Effector memory CD8-positive, alpha-beta T cell (primary cell): ENCODE measurements around the gene HBE1.
"Not testable (repeated sequence)": the region's sequence is repeated elsewhere in the genome, so short reads cannot be mapped to it uniquely, and the experiment has no call there.

Experiments
- ATAC-seq: fragments of 150-1000 bp; cut with Tn5 transposase; replicated peaks from 2 replicates; pipeline ENCODE4 v1.10.0; 2021; ENCODE audit warnings: mild to moderate bottlenecking, moderate library complexity
- DNase-seq, 3 experiments: peaks; one replicate each; pipeline ENCODE4 v3.0.0; 2021
- H3K27ac Mint-ChIP-seq, 2 donors: one replicate each; pipeline ENCODE4 v1.8.0; 2022; ENCODE audit warnings: mild to moderate bottlenecking in 2 of 2, mixed read lengths in 2 of 2, moderate library complexity in 2 of 2
- H3K27me3 Mint-ChIP-seq, 2 donors: one replicate each; pipeline ENCODE4 v1.8.0; 2022; ENCODE audit warnings: mixed read lengths in 2 of 2
- H3K36me3 Mint-ChIP-seq: one replicate; pipeline ENCODE4 v1.8.0; 2022; ENCODE audit warnings: mild to moderate bottlenecking, moderate library complexity, mixed read lengths; ENCODE audit not compliant: insufficient read depth
- H3K4me1 Mint-ChIP-seq, 2 donors: one replicate each; pipeline ENCODE4 v1.8.0; 2022; ENCODE audit warnings: low read depth in 2 of 2, mixed read lengths in 2 of 2
- H3K4me3 Mint-ChIP-seq, 2 donors: one replicate each; pipeline ENCODE4 v1.8.0; 2022; ENCODE audit warnings: mild to moderate bottlenecking in 2 of 2, mixed read lengths in 2 of 2, moderate library complexity in 2 of 2
- H3K9me3 Mint-ChIP-seq, 2 donors: one replicate each; pipeline ENCODE4 v1.8.0; 2022; ENCODE audit warnings: mixed read lengths in 2 of 2

HBE1 gene

GRCh38 chr11:5254646-5255413, 14.9 kb downstream of the HBE1 start, which contains the start of gene HBG2:
HBG2 (minus strand) TSS chr11:5254781; CDS start chr11:5254728, 53 bp downstream.
- DNase-seq, H3K4me3 Mint-ChIP-seq, H3K4me1 Mint-ChIP-seq, H3K27ac Mint-ChIP-seq, ATAC-seq, H3K9me3 Mint-ChIP-seq, H3K36me3 Mint-ChIP-seq: not testable (repeated sequence)
- peaks cover 9 to 17% of the 10 kb centered on the region in 2 donors for H3K27me3 Mint-ChIP-seq

- not testable (repeated sequence) for H3K36me3 Mint-ChIP-seq, H3K9me3 Mint-ChIP-seq, ATAC-seq, H3K27ac Mint-ChIP-seq, DNase-seq, H3K4me3 Mint-ChIP-seq, H3K4me1 Mint-ChIP-seq
- peaks cover 9 to 17% of the 10 kb centered on the region in 2 donors for H3K27me3 Mint-ChIP-seq
Measured at GRCh38 chr11:5254023-5254422, 15.7 kb downstream of the HBE1 start.

- not testable (repeated sequence) for H3K9me3 Mint-ChIP-seq, H3K36me3 Mint-ChIP-seq, H3K4me1 Mint-ChIP-seq, ATAC-seq, H3K4me3 Mint-ChIP-seq, DNase-seq, H3K27ac Mint-ChIP-seq
- H3K27me3 Mint-ChIP-seq, result peaks cover 9 to 17% of the 10 kb centered on the region in 2 donors
Measured at GRCh38 chr11:5253440-5253839, 16.3 kb downstream of the HBE1 start.

DNA sequence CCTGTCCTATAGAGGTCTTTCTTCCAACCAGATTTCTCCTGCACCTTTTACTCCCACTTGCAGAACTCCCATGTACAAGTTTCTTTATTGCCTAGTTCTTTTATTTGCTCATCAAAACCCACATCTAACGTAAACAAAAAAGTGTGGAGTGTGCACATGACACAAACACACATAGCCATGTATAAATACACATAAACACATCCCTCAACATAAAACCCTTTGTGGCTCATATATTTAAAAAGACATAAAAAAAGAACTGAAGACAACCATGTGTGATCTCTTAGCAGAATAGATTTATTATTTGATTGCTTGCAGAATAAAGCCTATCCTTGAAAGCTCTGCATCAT, 16.9 kb downstream of the HBE1 start:
- no peak overlapping the region for H3K4me3 Mint-ChIP-seq
- ATAC-seq, result no peak
- peaks cover 9 to 15% of the 10 kb centered on the region in 2 donors for H3K27me3 Mint-ChIP-seq
- no peaks in the 10 kb centered on the region for H3K36me3 Mint-ChIP-seq
- H3K27ac Mint-ChIP-seq, result no peak overlapping the region
- H3K4me1 Mint-ChIP-seq, result no peaks in the 10 kb centered on the region
- no peak for DNase-seq
- peaks cover 0 to 2% of the 10 kb centered on the region in 2 donors for H3K9me3 Mint-ChIP-seq

DNA sequence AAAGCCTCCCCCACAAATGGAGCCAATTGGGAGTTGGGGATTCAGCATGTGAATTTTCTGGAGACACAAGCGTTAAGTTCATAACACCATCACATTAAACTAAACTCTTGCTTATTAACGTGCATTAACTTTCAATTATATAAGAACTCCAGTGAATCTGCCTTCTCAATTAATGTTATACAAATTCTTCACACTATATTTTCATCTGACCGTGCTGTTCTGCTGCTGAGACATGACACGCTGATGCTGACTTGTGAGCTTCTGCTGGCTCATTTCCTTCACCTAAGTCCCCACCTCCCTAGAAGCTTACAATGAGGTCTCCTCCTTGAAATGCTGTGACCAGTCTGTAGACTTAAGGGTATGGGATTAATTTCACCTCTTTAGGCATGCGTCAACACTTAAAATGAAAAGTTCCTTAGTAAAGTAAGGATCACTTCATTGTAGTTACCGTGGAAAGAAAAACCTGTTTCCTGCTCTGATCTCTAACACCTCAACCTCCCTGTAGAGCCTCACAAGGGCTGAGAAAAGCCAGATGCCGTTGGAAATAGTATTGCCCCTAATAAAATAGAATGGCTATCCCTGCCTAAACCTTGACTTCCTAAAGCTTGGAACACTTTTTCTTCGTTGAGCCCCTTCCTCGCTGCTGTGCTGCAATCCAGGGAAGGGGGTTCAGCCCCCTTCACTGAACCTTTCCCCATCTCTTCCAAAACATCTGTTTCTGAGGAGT, 17.4 kb downstream of the HBE1 start:
- H3K4me3 Mint-ChIP-seq, result no peak overlapping the region
- ATAC-seq, result no peak
- peaks cover 9 to 11% of the 10 kb centered on the region in 2 donors for H3K27me3 Mint-ChIP-seq
- no peaks in the 10 kb centered on the region for H3K9me3 Mint-ChIP-seq
- no peaks in the 10 kb centered on the region for H3K36me3 Mint-ChIP-seq
- H3K27ac Mint-ChIP-seq, result no peak overlapping the region
- H3K4me1 Mint-ChIP-seq, result no peaks in the 10 kb centered on the region
- DNase-seq, result no peak

- Mint-ChIP-seq H3K4me1 (no peaks in the 10 kb centered on the region), H3K9me3 (no peaks in the 10 kb centered on the region), H3K27ac (no peak overlapping the region), H3K36me3 (no peaks in the 10 kb centered on the region), H3K4me3 (no peak overlapping the region), H3K27me3 (peaks cover 9 to 11% of the 10 kb centered on the region in 2 donors)
- DNase-seq, result no peak
- ATAC-seq, result no peak
Measured at GRCh38 chr11:5251746-5252145, 18.0 kb downstream of the HBE1 start.

DNA sequence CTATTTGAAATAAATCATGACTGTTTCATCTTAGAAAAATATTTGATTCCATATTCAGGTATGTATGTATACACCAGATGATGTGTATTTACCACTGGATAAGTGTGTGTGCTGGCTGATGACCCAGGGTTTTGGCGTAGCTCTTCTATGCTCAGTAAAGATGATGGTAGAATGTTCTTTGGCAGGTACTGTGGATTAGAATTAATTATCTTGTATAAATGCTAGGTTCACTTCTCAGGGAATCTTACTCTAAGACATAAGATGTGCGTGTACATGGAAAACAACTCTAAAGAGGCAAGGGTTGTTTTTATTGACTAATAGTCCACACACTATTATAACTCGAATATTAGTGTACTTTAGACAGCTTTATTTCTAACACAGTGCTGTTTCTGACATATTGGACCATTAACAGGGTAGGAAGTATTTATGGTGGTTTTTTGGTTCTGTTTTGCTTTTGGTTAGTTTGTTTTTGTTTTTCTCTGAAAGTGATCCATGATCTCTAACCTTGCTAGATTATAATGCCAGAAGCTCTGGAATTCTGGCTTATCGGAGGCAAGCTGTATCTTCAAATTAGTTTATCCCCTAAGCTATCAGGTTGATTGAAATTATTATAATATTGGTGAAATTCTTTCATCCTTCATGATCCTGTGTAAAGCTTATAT, 19.1 kb downstream of the HBE1 start:
- Mint-ChIP-seq H3K4me1 (no peaks in the 10 kb centered on the region), H3K27ac (no peak overlapping the region), H3K9me3 (no peaks in the 10 kb centered on the region), H3K27me3 (peaks cover 9 to 11% of the 10 kb centered on the region in 2 donors), H3K4me3 (no peak overlapping the region), H3K36me3 (no peaks in the 10 kb centered on the region)
- DNase-seq, result no peak
- no peak for ATAC-seq

DNA sequence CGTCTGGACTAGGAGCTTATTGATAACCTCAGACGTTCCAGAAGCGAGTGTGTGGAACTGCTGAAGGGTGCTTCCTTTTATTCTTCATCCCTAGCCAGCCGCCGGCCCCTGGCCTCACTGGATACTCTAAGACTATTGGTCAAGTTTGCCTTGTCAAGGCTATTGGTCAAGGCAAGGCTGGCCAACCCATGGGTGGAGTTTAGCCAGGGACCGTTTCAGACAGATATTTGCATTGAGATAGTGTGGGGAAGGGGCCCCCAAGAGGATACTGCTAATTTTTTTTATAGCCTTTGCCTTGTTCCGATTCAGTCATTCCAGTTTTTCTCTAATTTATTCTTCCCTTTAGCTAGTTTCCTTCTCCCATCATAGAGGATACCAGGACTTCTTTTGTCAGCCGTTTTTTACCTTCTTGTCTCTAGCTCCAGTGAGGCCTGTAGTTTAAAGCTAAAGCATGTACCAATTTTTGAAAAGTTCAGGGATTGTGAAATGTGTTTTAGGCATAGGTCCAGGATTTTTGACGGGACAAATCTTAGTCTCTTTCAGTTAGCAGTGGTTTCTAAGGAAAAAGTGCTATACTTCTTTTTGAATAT, 19.8 kb downstream of the HBE1 start, which contains the start of gene HBG1:
Gene HBG1 (minus strand): TSS at position 51 of the 590 bp plus-strand sequence. CDS start 53 bp downstream, outside the sequence.
- ATAC-seq, H3K4me3 Mint-ChIP-seq, DNase-seq, H3K36me3 Mint-ChIP-seq, H3K4me1 Mint-ChIP-seq, H3K27ac Mint-ChIP-seq, H3K9me3 Mint-ChIP-seq: not testable (repeated sequence)
- peaks cover 9 to 11% of the 10 kb centered on the region in 2 donors for H3K27me3 Mint-ChIP-seq

DNA sequence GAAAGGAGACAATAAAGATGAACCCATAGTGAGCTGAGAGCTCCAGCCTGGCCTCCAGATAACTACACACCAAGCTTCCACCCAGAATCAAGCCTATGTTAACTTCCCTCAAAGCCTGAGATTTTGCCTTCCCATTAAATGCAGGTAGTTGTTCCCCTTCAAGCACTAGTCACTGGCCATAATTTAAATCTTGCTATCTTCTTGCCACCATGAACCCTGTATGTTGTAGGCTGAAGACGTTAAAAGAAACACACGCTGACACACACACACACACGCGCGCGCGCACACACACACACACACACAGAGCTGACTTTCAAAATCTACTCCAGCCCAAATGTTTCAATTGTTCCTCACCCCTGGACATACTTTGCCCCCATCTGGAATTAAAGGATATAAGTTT, 21.2 kb downstream of the HBE1 start:
- H3K9me3 Mint-ChIP-seq, DNase-seq, H3K27ac Mint-ChIP-seq, H3K36me3 Mint-ChIP-seq, H3K4me1 Mint-ChIP-seq, H3K4me3 Mint-ChIP-seq, ATAC-seq: not testable (repeated sequence)
- peaks cover 9 to 11% of the 10 kb centered on the region in 2 donors for H3K27me3 Mint-ChIP-seq

GRCh38 chr11:5247472-5248192, 22.1 kb downstream of the HBE1 start:
- Mint-ChIP-seq H3K27me3 (peaks cover 3 to 6% of the 10 kb centered on the region in 2 donors), H3K4me3 (no peak overlapping the region), H3K4me1 (no peaks in the 10 kb centered on the region), H3K9me3 (no peaks in the 10 kb centered on the region), H3K36me3 (no peaks in the 10 kb centered on the region), H3K27ac (no peak overlapping the region)
- ATAC-seq (no peak), DNase-seq (no peak)

DNA sequence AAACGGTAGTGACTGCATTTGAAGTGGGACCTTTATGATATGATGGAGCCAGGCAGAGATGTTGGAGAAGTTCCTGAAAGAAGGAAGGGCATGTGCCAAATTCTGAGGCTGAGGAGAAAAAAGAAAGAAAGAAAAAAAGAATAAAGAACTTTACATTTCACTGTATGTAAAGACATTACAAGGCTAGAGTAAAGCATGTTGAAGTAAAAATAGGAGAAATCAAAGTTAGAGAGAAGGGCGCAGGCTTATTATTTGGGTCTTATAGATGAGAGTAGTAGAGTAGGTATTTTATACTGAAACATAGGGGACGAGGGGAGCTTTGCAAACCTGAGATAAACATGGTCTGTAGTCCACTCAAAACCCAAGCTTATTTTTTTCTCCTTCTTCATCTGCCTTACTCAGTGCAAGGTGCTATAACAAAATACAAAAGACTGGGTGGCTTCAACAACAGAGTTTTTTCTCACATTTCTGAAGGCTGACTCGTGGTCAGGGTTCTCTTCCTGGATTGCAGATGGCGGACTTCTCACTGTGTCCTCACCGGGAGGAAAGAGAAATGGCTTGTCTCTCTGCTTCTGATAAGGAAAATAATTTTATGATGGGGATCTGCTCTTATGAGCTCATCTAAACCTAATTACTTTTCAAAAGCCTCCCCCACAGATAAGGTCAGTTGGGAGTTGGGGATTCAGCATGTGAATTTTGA, 22.8 kb downstream of the HBE1 start:
- Mint-ChIP-seq H3K4me1 (no peaks in the 10 kb centered on the region), H3K27ac (no peak overlapping the region), H3K27me3 (peaks cover 0 to 4% of the 10 kb centered on the region in 2 donors), H3K9me3 (no peaks in the 10 kb centered on the region), H3K4me3 (no peak overlapping the region), H3K36me3 (no peaks in the 10 kb centered on the region)
- DNase-seq, result no peak
- ATAC-seq, result no peak

- DNase-seq (no peak), ATAC-seq (no peak)
- Mint-ChIP-seq H3K4me1 (no peaks in the 10 kb centered on the region), H3K36me3 (no peaks in the 10 kb centered on the region), H3K9me3 (no peaks in the 10 kb centered on the region), H3K4me3 (no peak overlapping the region), H3K27ac (no peak overlapping the region), H3K27me3 (no peaks in the 10 kb centered on the region)
Measured at GRCh38 chr11:5245155-5245554, 24.6 kb downstream of the HBE1 start.
